Bronchial epithelial cell (primary cell): Measurements from ENCODE around the gene MCRIP1. TPM values are rescaled to one million over a fixed set of nuclear protein-coding genes. Genes with fewer than 3 reads are reported as not detected.

Experiments used
- DNase-seq: peaks from one replicate; pipeline ENCODE4 v3.0.0-alpha.2; 2010; ENCODE audit warnings: low read depth
- FAIRE-seq: peaks from 2 replicates; lab custom pipeline; 2011; peaks lifted over from hg19 to GRCh38; lab: Jason Lieb, UNC
- H3K27me3 ChIP-seq: 2 replicates; pipeline ENCODE4 v1.5.1; 2011; ENCODE audit warnings: low read length; ENCODE audit not compliant: control insufficient read depth, insufficient read depth
- H3K36me3 ChIP-seq: 2 replicates; pipeline ENCODE4 v1.5.1; 2011; ENCODE audit warnings: low read length; ENCODE audit not compliant: control insufficient read depth, insufficient read depth
- H3K4me3 ChIP-seq: 2 replicates; pipeline ENCODE4 v1.5.1; 2011; ENCODE audit warnings: mild to moderate bottlenecking, low read depth, low read length, control low read depth
- CTCF ChIP-seq: IDR thresholded peaks from 2 replicates; pipeline ENCODE4 v1.5.1; 2011; ENCODE audit warnings: mild to moderate bottlenecking, moderate library complexity, low read length, control low read depth, inconsistent platforms; ENCODE audit not compliant: insufficient read depth, severe bottlenecking
- total RNA-seq: library from RNA; depleted of rRNA; stranded (reverse); fragments of >200 nt; gene quantifications from 2 replicates; pipeline ENCODE4 v1.2.1, GENCODE V29; 2014

MCRIP1 gene
- total RNA-seq, 1 donor from 2014 or later = 25.8 TPM

DNA sequence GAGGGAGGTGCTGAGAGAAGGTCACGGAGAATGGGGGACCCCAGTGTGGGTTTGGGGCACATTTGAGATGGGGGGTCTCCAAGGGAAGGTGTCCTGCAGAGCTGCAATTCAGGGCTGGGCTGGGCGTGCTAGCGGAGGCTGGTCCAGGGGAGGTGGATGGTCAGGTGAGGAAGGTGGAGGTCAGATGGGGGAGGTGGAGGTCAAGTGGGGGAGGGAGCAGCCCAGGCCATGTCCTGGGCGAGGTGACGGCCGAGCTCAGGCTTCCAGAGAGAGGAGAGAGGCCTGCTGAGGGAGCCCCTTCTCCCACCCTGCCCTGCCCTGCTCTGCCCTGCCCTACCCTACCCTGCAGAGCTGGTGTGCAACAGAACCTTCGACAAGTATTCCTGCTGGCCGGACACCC is 22.6 kb downstream of the MCRIP1 start:
- no peak for TF ChIP-seq CTCF
- FAIRE-seq (no peak), DNase-seq (no peak)
- Histone ChIP-seq H3K4me3 (no peak overlapping the region), H3K27me3 (peaks cover 17% of the 10 kb centered on the region), H3K36me3 (no peaks in the 10 kb centered on the region)

DNA sequence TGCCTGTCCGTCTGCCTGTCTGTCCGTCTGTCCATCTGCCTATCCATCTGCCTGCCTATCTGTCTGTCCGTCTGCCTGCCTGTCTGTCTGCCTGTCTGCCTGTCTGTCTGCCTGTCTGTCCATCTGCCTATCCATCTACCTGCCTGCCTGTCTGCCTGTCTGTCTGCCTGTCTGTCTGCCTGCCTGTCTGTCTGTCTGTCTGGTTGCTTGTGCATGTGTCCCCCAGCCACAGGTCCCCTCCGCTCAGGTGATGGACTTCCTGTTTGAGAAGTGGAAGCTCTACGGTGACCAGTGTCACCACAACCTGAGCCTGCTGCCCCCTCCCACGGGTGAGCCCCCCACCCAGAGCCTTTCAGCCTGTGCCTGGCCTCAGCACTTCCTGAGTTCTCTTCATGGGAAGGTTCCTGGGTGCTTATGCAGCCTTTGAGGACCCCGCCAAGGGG is 23.5 kb downstream of the MCRIP1 start:
- no peak for TF ChIP-seq CTCF
- H3K27me3 ChIP-seq = peaks cover 19% of the 10 kb centered on the region
- no peak for DNase-seq

GRCh38 chr17:81808778-81809555 is 24.1 kb downstream of the MCRIP1 start:
- no peak overlapping the region for H3K4me3 ChIP-seq
- DNase-seq = no peak
- H3K27me3 ChIP-seq = peaks cover 21% of the 10 kb centered on the region
- no peak for FAIRE-seq
- H3K36me3 ChIP-seq = no peaks in the 10 kb centered on the region
- TF ChIP-seq CTCF = no peak

More for the DNA sequence above, 23.5 kb downstream of the MCRIP1 start:
- Histone ChIP-seq H3K4me3 (no peak overlapping the region), H3K36me3 (no peaks in the 10 kb centered on the region)
- no peak for FAIRE-seq

- DNase-seq = no peak
- TF ChIP-seq CTCF = no peak
- H3K27me3 ChIP-seq = peaks cover 28% of the 10 kb centered on the region
- no peak for FAIRE-seq
- no peak overlapping the region for H3K4me3 ChIP-seq
- no peaks in the 10 kb centered on the region for H3K36me3 ChIP-seq
Observed at GRCh38 chr17:81807839-81808238, 25.3 kb downstream of the MCRIP1 start.

DNA sequence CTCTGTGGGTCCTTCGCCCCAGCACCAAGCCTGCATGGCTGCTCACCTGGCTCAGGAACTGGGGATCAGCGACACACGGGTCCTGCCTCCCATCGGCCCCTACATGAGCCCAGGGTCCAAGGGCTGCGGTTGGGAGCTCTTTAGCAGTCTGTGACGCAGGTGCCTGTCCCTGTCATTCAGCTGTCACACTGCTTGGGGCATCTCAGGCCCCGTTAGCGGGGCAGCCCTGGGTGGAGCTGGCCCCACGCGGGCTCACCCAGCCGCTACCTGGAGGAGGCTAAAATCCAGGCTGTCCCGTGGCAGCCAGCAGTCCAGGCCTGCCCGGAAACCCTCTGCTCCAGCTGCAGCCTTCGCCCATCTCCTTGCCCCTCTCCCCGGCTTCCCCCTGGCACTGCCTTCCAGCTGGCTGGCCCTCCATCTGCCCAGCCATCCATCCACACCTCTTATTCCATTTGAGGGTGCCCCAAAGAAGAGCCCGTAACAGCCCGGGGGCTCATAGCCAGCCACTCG is 25.8 kb downstream of the MCRIP1 start:
- no peak for TF ChIP-seq CTCF
- FAIRE-seq (no peak), DNase-seq (no peak)
- Histone ChIP-seq H3K36me3 (no peaks in the 10 kb centered on the region), H3K4me3 (no peak overlapping the region), H3K27me3 (peaks cover 33% of the 10 kb centered on the region)
